SK-N-SH treated with all-trans-retinoic acid at 6 μM for 48 hours (cell line): ENCODE measurements around the gene CYP2A6.

ENCODE experiments used
- ATAC-seq: fragments of 200-7000 bp; cut with Tn5 transposase; 3 replicates; pipeline ENCODE4 v1.9.1; 2020; ENCODE audit warnings: mild to moderate bottlenecking, moderate library complexity
- ARNTL ChIP-seq: fragments of 450-650 bp; formaldehyde crosslinking; IDR thresholded peaks from 2 replicates; pipeline ENCODE4 v1.5.0; 2020; ENCODE audit warnings: low read depth, mild to moderate bottlenecking, moderate library complexity, borderline replicate concordance
- BACH2 ChIP-seq: fragments of 250-450 bp; sonication (Bioruptor Pico); IDR thresholded peaks from 2 replicates; pipeline ENCODE4 v1.9.0; 2021; ENCODE audit warnings: mild to moderate bottlenecking, borderline replicate concordance
- CSDC2 ChIP-seq: fragments of 250-450 bp; sonication (Bioruptor Pico); IDR thresholded peaks from 2 replicates; pipeline ENCODE4 v1.5.0; 2020; ENCODE audit warnings: mild to moderate bottlenecking, moderate library complexity
- CSRNP3 ChIP-seq: fragments of 250-450 bp; sonication (Bioruptor Pico); IDR thresholded peaks from 2 replicates; pipeline ENCODE4 v1.5.1; 2021; ENCODE audit warnings: mild to moderate bottlenecking, moderate library complexity
- ESRRG ChIP-seq: fragments of 250-450 bp; sonication (Bioruptor Pico); IDR thresholded peaks from 2 replicates; pipeline ENCODE4 v1.6.1; 2021; ENCODE audit warnings: mild to moderate bottlenecking
- GLIS3 ChIP-seq: fragments of 250-450 bp; sonication (Bioruptor Pico); IDR thresholded peaks from 2 replicates; pipeline ENCODE4 v1.5.0; 2020; ENCODE audit warnings: mild to moderate bottlenecking, moderate library complexity
- PATZ1 ChIP-seq: fragments of 250-450 bp; sonication (Bioruptor Pico); IDR thresholded peaks from 2 replicates; pipeline ENCODE4 v1.8.0; 2020; ENCODE audit warnings: mild to moderate bottlenecking, moderate library complexity, borderline replicate concordance
- PPARA ChIP-seq: fragments of 250-450 bp; sonication (Bioruptor Pico); IDR thresholded peaks from 2 replicates; pipeline ENCODE4 v1.5.0; 2020; ENCODE audit warnings: mild to moderate bottlenecking, borderline replicate concordance
- RARB ChIP-seq: fragments of 250-450 bp; sonication (Bioruptor Pico); IDR thresholded peaks from 2 replicates; pipeline ENCODE4 v1.8.0; 2021; ENCODE audit warnings: mild to moderate bottlenecking, moderate library complexity
- SNAI2 ChIP-seq: fragments of 250-450 bp; sonication (Bioruptor Pico); IDR thresholded peaks from 2 replicates; pipeline ENCODE4 v1.5.0; 2020; ENCODE audit warnings: mild to moderate bottlenecking, moderate library complexity
- TCF4 ChIP-seq: fragments of 250-450 bp; sonication (Bioruptor Pico); IDR thresholded peaks from 2 replicates; pipeline ENCODE4 v1.8.0; 2021; ENCODE audit warnings: mild to moderate bottlenecking, moderate library complexity, borderline replicate concordance
- TOX ChIP-seq: fragments of 250-450 bp; sonication (Bioruptor Pico); IDR thresholded peaks from 2 replicates; pipeline ENCODE4 v1.8.0; 2021; ENCODE audit warnings: mild to moderate bottlenecking, moderate library complexity, borderline replicate concordance
- ZC3H10 ChIP-seq: fragments of 250-450 bp; sonication (Bioruptor Pico); IDR thresholded peaks from 2 replicates; pipeline ENCODE4 v1.5.1; 2021; ENCODE audit warnings: mild to moderate bottlenecking, moderate library complexity
- ZFP3 ChIP-seq: fragments of 250-450 bp; sonication (Bioruptor Pico); IDR thresholded peaks from 2 replicates; pipeline ENCODE4 v1.5.0; 2020; ENCODE audit warnings: mild to moderate bottlenecking, moderate library complexity
- ZFP30 ChIP-seq: fragments of 450-650 bp; formaldehyde crosslinking; IDR thresholded peaks from 2 replicates; pipeline ENCODE4 v1.5.0; 2022; ENCODE audit warnings: mild to moderate bottlenecking, moderate library complexity
- ZNF565 ChIP-seq: fragments of 450-650 bp; formaldehyde crosslinking; conservative IDR thresholded peaks from 2 replicates; pipeline ENCODE4 v1.5.0; 2020; ENCODE audit warnings: low read depth, mild to moderate bottlenecking, moderate library complexity
- ZNF70 ChIP-seq: fragments of 450-650 bp; formaldehyde crosslinking; IDR thresholded peaks from 2 replicates; pipeline ENCODE4 v1.5.0; 2020; ENCODE audit warnings: mild to moderate bottlenecking, moderate library complexity
- TF ChIP-seq, protein P1 (sequence below): fragments of 250-450 bp; sonication (Bioruptor Pico); IDR thresholded peaks from 2 replicates; pipeline ENCODE4 v1.5.1; 2020; ENCODE audit warnings: low read depth, mild to moderate bottlenecking, moderate library complexity
- TF ChIP-seq, protein P2 (sequence below): fragments of 250-450 bp; sonication (Bioruptor Pico); IDR thresholded peaks from 2 replicates; pipeline ENCODE4 v1.8.0; 2021; ENCODE audit warnings: low read depth, mild to moderate bottlenecking, moderate library complexity, borderline replicate concordance
- TF ChIP-seq, protein P3 (sequence below): fragments of 250-450 bp; sonication (Bioruptor Pico); IDR thresholded peaks from 2 replicates; pipeline ENCODE4 v1.5.0; 2020; ENCODE audit warnings: mild to moderate bottlenecking, moderate library complexity

The CYP2A6 gene

GRCh38 chr19:40822161-40822560, 28.1 kb downstream of the CYP2A6 start:
- no peak for ATAC-seq
- TF ChIP-seq, protein P1, sequence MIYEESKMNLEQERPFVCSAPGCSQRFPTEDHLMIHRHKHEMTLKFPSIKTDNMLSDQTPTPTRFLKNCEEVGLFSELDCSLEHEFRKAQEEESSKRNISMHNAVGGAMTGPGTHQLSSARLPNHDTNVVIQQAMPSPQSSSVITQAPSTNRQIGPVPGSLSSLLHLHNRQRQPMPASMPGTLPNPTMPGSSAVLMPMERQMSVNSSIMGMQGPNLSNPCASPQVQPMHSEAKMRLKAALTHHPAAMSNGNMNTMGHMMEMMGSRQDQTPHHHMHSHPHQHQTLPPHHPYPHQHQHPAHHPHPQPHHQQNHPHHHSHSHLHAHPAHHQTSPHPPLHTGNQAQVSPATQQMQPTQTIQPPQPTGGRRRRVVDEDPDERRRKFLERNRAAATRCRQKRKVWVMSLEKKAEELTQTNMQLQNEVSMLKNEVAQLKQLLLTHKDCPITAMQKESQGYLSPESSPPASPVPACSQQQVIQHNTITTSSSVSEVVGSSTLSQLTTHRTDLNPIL = no peak
- no peak for TF ChIP-seq TOX (CRISPR knock-in tag)
- no peak for TF ChIP-seq GLIS3
- TF ChIP-seq ZNF565 = no peak
- no peak for TF ChIP-seq ZC3H10 (CRISPR knock-in tag)
- TF ChIP-seq ZFP30 (CRISPR knock-in tag) = no peak
- no peak for TF ChIP-seq SNAI2 (CRISPR knock-in tag)
- TF ChIP-seq ESRRG (CRISPR knock-in tag) = no peak
- TF ChIP-seq CSDC2 (CRISPR knock-in tag) = no peak
- no peak for TF ChIP-seq RARB (CRISPR knock-in tag)
- no peak for TF ChIP-seq PATZ1 (CRISPR knock-in tag)

DNA sequence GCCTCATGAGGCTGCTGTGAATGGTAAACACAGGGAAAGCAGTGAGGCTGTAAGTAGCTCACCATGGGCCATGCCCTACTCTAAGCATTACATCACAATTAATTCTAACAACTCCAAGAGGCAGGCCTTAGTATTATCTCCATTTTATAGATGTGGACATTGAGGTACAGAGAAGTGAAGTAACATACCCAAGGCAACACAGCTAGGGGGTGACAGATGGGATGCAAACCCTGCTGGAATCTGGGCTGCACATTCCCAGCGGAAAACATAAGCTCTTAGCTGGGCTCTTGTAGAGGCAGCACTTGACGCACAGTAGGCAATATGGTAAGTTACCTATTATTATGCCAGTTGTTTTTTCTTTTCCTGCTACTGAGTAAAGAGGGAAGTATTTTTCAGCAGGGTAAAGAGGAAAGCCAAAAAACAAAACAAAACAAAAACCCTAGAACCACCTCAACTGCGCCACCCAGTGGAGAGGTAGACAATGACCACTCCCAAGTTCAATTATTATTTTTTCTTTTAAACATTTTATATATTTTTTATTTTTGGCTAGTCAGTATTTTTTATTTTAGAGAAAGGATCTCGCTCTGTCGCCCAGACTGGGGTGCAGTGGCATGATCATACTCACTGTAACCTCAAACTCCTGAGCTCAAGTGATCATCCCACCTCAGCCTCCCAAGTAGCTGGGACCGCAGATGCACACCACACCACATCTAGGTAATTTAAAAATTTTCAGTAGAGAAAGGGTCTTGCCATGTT, 30.6 kb downstream of the CYP2A6 start:
- peak; percentile 21 for ATAC-seq

DNA sequence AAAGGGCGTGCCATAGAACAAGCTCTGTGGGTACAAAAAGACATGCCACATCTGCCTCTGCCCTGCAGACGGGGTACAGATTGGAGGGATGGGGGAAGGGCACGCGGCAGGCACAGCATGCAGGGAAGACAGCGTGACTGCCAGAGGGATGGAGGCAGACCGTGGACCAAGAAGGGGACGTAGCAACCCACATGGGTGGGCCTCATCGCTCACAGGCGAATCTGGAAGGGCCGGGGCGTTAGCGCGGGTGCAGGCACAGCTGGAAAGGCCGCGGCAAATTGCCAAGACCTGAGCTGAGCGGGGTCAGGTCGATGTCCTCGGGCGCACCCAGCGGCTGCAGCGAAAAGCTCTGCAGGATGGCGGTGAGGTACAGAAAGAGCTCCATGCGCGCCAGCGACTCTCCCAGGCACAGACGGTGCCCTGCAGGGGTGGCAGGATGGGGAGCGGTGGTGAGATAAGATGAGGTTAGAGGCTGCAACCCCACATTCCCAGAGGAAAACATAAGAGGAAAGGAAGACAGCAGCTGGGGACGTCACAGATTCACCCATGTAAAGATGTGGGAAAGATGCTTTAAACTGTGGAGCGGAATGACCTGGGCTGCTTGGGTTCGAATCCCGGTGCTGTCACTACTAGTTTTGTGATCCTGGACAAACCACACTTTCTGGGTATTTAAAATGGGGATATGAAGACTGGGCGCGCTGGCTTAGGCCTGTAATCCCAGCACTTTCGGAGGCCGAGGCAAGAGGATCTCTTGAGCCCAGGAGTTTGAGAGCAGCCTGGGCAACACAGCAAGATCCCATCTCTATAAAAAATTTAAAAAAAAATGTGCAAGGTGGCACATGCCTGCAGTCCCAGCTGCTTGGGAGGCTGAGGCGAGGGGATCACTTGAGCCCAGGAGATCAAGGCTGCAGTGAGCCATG, 31.5 kb downstream of the CYP2A6 start:
- peak; percentile 93 for ATAC-seq

DNA sequence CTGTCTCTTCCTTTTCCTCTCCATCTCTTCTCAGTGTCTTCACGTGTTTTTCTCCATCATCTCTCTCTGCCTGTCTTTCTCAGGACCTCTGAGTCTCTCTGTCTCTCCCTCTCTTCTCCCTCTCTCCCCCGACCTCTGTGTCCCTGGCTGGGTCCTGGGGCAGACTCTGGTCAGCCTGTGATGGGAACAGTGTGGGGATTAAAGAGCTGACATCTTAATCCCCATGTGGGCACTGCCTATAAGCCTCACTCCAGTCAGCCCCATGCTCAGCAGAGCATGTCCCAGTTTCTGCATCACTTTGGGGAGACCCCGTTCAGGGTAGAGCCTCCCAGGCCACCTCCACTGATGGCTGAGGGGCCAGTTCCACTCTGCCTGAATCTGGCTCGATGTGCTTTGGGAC, 35.0 kb downstream of the CYP2A6 start:
- TF ChIP-seq ZC3H10 (CRISPR knock-in tag) (no peak), PATZ1 (CRISPR knock-in tag) (no peak), ARNTL (CRISPR knock-in tag) (no peak), ZFP30 (CRISPR knock-in tag) (no peak), TCF4 (CRISPR knock-in tag) (no peak), PPARA (CRISPR knock-in tag) (no peak), SNAI2 (CRISPR knock-in tag) (no peak), BACH2 (CRISPR knock-in tag) (no peak), ZNF565 (no peak), CSRNP3 (no peak), ZNF70 (no peak), ESRRG (CRISPR knock-in tag) (no peak), GLIS3 (no peak), RARB (CRISPR knock-in tag) (no peak), ZFP3 (CRISPR knock-in tag) (no peak), CSDC2 (CRISPR knock-in tag) (no peak), TOX (CRISPR knock-in tag) (no peak)
- TF ChIP-seq, protein P1 = no peak
- TF ChIP-seq, protein P2, sequence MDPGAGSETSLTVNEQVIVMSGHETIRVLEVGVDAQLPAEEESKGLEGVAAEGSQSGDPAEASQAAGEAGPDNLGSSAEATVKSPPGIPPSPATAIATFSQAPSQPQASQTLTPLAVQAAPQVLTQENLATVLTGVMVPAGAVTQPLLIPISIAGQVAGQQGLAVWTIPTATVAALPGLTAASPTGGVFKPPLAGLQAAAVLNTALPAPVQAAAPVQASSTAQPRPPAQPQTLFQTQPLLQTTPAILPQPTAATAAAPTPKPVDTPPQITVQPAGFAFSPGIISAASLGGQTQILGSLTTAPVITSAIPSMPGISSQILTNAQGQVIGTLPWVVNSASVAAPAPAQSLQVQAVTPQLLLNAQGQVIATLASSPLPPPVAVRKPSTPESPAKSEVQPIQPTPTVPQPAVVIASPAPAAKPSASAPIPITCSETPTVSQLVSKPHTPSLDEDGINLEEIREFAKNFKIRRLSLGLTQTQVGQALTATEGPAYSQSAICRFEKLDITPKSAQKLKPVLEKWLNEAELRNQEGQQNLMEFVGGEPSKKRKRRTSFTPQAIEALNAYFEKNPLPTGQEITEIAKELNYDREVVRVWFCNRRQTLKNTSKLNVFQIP = no peak
- TF ChIP-seq, protein P3, sequence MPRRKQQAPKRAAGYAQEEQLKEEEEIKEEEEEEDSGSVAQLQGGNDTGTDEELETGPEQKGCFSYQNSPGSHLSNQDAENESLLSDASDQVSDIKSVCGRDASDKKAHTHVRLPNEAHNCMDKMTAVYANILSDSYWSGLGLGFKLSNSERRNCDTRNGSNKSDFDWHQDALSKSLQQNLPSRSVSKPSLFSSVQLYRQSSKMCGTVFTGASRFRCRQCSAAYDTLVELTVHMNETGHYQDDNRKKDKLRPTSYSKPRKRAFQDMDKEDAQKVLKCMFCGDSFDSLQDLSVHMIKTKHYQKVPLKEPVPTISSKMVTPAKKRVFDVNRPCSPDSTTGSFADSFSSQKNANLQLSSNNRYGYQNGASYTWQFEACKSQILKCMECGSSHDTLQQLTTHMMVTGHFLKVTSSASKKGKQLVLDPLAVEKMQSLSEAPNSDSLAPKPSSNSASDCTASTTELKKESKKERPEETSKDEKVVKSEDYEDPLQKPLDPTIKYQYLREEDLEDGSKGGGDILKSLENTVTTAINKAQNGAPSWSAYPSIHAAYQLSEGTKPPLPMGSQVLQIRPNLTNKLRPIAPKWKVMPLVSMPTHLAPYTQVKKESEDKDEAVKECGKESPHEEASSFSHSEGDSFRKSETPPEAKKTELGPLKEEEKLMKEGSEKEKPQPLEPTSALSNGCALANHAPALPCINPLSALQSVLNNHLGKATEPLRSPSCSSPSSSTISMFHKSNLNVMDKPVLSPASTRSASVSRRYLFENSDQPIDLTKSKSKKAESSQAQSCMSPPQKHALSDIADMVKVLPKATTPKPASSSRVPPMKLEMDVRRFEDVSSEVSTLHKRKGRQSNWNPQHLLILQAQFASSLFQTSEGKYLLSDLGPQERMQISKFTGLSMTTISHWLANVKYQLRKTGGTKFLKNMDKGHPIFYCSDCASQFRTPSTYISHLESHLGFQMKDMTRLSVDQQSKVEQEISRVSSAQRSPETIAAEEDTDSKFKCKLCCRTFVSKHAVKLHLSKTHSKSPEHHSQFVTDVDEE (CRISPR knock-in tag) = no peak

More for the DNA sequence above, 35.0 kb downstream of the CYP2A6 start:
- no peak for ATAC-seq
